GM21360 (cell line): ENCODE data around the gene LYL1.

Experiments used
- ATAC-seq: cut with Tn5 transposase; IDR thresholded peaks from one replicate; pipeline ENCODE4 v1.9.1; 2021; ENCODE audit warnings: mild to moderate bottlenecking, moderate library complexity; ENCODE audit not compliant: unreplicated experiment

Gene LYL1

DNA sequence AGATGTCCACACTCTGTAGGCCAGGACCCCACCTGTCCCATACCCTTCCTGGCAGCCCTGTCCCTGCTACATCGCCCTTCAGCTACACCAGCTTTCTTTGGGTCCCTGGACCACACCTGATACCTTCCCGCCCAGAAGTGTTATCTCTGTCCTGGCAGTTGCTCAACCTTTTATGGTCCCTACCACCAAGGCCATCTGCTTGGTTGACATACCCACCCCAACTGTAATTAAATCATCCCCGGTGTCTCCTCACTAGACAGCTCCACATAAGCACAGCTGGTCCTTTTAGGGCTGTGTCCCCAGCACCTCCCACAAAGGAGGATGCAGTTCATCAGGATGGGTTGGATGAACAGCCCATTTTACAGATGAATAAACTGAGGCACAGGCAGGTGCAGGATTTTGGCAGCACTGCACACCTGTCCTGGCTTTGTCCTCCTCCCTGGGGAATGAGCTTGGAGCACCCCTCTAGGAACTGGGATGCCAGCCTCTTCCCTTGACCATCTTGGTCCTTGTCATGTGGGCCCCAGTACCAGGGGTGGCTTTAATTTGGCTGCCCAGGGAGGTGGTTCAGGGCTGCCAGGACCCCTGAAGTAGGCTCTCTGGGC lies 28.3 kb upstream of the LYL1 start:
- ATAC-seq = no peak

- ATAC-seq = no peak
Measured at GRCh38 chr19:13129384-13129783, 26.7 kb upstream of the LYL1 start.

- no peak for ATAC-seq
Measured at GRCh38 chr19:13128583-13128982, 25.9 kb upstream of the LYL1 start.

DNA sequence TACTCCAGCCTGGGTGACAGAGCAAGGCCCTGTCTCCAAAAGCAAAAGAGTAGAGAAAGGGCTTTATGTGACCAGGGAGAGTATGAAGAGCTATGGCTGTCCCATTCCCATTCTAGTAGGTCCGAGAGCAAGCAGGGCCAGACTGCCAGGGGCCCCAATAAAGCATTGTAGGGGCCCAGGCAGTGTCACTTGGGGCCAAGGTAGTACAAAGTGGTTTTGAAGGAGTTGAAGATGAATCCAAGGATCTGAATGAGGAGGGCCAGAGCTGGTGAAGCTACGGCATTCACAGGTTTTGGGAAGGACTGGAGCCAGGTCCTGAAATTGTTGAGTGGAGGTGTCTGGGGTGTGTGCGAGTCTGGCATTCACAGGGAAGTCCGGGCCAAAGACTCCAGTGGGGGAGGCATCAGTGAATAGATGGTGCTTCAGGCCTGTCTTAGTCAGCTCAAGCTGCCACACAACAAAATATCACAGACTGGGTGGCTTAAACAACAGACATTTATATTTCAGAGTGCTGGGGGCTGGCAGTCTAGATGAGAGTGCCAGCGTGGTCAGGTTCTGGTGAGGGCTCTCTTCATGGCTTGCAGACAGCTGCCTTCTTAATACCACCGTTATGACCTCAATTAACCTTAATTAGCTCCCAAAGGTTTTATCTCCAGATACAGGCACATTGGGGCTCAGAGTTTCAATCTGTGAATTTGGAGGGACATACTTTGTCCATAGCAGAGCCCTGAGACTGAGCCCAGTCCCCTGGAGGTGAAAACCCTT lies 25.3 kb upstream of the LYL1 start:
- ATAC-seq = no peak

DNA sequence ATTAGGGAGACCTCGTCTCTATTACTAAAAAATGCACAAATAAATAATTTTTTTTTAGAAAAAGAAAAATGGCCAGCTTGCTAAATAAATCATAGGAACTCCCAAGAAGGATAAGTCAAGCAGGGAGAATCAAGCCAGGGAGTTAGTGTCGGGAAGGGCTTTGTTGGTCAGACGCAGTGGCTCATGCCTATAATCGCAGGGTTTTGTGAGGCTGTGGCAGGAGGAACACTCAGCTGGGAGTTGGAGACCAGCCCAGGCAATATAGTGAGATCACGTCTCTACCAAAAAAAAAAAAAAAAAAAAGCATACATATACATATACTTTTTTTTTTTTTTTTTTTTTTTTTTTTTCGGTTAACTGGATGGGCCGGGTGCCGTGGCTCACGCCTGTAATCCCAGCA lies 24.4 kb upstream of the LYL1 start:
- no peak for ATAC-seq

- no peak for ATAC-seq
Measured at GRCh38 chr19:13122980-13123957, 20.6 kb upstream of the LYL1 start.

- no peak for ATAC-seq
Measured at GRCh38 chr19:13122275-13122878, 19.7 kb upstream of the LYL1 start.

DNA sequence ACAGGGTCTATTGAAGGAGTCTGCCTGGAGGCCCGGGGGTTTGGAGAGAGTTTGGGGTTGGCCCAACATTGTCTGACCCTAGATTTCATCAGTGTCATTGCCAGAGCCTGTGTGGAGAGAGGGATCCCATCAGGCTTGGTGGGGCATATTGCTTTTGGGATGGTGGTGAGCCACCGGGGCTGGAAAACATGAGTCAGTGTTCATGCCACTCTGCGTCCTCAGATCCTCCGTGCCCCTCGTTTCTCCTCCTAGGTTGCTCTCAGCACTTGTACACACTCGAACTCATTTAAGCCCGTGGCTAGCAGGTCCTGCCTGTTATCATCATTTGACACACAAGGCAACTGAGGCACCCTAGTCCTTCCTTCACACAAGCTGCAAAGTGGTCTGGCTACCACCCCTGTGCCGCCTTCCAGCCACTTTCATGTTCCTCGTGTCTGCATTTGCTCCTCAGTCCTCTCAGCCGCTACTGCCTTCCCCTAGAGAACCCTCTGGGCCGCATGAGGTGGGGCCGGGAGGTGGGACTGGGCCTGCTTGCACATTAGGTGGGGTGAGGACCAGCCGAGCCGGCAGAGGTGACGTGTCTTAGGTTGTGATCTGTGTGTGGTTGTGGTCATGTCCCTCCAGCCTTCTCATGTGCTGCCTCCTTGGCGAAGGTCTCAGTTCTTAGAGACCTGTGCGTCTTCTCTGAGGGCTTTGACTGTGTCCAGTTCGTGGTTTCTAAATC lies 19.1 kb upstream of the LYL1 start:
- ATAC-seq = no peak

DNA sequence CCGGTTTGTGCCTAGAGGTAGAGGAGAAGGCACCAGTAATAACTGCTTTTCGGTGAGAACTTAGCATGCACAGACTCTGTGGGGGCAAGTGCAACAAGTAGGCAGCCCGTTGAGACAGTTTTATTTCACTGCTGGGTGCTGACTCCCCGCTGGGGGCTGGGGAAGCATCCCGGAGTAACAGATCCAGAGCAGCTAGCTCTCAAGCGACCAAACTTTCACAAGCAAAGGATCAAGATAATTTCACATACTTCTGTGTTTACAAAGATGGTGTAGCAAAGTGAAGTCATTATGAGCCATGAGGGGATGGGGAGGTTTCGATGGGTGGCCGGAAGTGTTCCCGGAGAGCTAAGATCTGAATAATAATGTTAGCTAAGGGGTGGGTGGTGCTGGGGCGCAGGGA lies 18.2 kb upstream of the LYL1 start:
- no peak for ATAC-seq

GRCh38 chr19:13120031-13120430 lies 17.4 kb upstream of the LYL1 start:
- no peak for ATAC-seq

GRCh38 chr19:13119627-13120026 lies 17.0 kb upstream of the LYL1 start:
- no peak for ATAC-seq

DNA sequence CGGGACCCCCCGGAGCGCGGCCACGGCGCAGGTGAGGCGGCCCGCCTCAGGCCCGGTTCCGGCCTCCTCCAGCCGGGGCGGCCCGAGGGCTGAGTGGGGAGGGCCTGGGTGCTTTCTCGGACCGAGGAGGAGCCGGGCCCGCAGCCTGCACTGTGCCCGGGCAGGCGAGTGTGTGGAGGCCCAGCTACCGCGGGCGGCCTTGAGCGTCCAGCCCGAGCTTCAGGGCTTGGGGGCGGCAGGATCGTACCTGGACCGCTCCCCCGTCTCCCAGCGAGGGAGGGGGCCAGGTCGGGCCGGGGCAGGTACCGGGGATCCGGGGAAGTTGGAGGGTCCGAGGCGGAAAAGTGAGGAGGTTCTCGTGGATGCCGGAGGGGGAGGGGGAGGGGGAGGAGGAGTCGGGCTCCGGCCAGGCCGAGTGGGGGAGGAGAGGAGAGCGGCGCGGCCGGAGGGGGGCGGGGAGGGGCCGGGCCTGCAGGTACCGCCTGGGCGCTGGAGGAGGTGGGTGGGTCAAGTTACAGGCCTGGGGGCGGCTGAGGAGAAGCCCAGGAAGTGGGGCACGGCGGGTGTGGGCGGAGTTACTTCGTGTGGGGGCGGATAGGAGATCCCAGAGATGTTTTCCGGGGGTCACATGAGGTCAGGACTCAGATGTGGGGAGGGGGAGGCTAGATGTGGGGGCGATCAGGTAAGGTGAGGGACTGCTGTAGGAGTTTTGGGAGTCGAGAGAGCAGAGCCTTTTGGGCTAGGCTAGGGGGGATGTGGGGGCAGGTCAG lies 16.0 kb upstream of the LYL1 start:
- ATAC-seq = peak; percentile 7

DNA sequence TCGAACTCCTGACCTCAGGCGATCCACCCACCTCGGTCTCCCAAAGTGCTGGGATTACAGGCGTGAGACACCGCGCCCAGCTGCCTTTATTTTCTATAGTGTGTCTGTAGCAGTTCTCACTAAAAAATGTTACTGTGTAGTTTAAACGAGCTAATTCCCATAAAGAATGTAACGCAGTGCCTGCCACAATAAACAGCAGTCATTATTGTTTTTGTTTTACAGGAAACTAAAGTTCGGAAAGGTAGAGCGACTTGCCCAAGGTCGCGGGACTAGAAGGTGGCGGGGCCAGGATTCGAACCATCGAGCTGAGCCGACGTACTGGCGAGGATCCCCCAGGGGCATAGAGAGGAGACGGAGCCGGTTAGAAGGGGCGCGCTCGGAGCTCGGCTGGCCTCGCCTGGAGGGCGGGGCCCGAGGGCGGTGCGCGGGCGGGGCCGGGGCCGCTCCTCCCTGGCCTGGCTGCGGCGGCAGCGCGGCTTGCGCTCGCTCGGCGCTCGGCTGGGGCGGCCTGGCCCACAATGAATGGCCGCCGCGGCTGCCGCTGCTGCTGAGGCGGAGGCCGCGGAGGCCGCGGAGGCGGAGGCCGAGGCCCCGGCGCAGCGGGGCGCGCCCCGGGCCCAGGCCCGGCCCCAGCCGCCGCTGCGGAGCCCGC lies 15.2 kb upstream of the LYL1 start, which contains the start of gene NACC1:
NACC1 (plus strand) TSS at position 493 of the 652 bp plus-strand sequence. CDS start 16,944 bp downstream, outside the sequence.
- peak; percentile 56 for ATAC-seq

GRCh38 chr19:13117176-13117771 lies 14.6 kb upstream of the LYL1 start:
- peak; percentile 3 for ATAC-seq

- ATAC-seq = peak; percentile 43
Measured at GRCh38 chr19:13116282-13117175, 13.9 kb upstream of the LYL1 start, which contains the start of gene TRMT1. Gene TRMT1, minus strand, starts transcription at chr19:13116740. Its CDS starts 341 bp downstream, at chr19:13116399.

- ATAC-seq = no peak
Measured at GRCh38 chr19:13115936-13116281, 13.3 kb upstream of the LYL1 start.

DNA sequence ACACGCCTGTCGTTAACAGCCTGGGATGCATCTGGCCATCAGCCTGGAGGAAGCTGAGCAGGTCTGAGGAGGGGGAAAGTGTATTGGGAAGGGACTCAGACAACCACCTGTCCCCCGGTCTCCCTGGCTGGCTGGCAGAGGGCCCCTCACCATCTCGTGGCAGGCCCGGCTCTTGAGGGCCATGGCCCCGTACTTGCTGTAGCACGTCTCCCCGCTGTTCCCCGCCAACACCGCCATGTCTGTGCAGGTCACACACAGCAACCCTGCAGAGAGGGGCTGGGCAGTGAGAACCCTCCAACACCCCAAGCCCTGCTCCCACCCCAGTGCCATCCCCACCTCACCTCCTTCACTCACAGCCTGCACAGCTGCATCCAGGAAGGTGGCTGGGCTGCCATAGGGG lies 9.9 kb upstream of the LYL1 start:
- no peak for ATAC-seq
